ACHN (cell line): ENCODE results near the gene CNTF.

Experiments used
- DNase-seq: peaks from one replicate; pipeline ENCODE4 v3.0.0-alpha.2; 2015
- in situ Hi-C: cut with HindIII; loops from 2 replicates; pipeline ENCODE4 v1.10.0; 2017; ENCODE audit warnings: low sequenced_read_pairs, low pct_ligation_motif_present, low pct_unique_long_range_greater_than_20kb

Gene CNTF

DNA sequence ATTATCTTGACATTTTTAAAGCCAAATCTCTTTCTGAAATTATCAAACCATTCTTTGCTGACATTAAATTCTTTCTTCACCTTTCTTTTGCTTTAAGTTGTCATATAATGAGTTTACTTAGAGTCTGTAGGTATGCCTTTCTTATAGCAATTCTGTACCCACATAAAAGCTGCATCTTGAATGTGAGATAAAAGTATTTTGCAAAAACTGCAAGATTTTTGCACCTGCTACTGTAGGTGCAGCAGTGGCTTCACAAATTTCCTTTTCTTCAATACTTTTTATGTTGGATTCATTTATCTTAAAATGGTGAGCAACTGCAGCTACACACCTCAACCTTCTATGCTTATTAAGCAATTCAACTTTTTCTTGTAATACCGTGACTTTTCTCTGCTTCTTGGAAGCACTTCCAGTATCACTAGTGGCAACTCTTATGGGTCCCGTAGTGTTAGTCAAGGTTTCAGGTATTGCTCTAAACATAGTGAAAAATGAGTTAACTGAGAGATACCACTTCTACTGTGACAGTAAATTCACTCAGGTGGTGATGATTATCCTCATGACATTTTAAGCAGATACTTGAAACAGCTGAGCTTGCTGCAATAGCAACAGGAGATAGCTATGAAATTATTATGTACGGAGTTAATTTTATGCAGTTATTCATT is 24.9 kb upstream of the CNTF start:
- in situ Hi-C loops, result no loop called here
- DNase-seq, result no peak

DNA sequence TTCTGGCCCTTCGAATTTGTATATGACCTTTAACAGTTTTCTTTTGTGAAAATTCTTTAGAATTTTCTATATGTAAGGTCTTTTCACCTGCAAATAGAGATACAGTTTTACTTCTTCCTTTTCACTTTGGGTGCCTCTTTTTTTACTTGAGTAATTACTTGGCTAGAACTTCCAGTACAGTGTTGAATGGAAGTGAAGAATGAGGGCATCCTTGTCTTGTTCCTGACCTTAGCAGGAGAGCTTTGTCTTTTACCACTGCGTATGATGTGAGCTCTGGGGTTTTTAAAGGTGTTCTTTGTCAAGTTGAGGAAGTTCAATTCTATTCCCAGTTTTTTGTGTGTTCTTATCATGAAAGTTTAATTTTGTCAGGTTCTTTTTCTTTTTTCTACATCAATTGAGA is 22.0 kb upstream of the CNTF start:
- in situ Hi-C loops, result no loop called here
- no peak for DNase-seq

DNA sequence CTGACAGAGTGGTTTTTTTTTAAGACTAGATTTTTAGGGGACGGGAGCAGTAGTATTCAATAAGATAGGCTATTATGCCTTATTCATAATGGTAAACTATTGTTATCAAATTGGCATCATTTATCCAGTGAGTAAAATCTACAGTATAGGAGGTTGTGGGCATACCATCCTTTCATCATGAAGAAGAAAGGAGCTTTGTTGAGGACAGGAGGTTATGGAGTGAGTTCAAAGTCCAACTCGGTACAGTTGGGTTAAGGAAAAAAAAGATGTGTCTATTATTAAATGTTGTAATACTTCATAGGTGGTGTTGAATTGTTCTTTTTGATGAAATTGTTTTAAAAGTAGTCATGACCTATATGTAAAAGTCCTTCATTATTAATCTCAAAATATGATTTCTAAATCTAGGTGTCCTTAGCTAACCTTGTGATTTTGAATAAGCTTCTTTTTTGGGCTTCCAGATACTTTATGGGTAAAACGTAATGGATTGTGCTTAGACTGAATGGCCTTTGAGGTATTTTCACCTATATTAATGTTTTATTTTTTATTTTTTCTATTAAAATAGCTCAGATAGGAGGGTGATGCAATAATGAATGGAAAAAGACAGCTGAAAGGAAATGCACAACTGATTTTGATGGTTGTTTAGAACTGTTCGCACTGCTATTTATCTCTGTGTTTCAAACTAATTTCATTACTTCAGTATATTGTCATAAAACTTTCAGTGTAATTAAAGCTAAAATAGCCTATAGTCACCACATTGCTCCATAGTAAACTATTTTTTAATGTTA is 15.3 kb upstream of the CNTF start:
- DNase-seq, result no peak

DNA sequence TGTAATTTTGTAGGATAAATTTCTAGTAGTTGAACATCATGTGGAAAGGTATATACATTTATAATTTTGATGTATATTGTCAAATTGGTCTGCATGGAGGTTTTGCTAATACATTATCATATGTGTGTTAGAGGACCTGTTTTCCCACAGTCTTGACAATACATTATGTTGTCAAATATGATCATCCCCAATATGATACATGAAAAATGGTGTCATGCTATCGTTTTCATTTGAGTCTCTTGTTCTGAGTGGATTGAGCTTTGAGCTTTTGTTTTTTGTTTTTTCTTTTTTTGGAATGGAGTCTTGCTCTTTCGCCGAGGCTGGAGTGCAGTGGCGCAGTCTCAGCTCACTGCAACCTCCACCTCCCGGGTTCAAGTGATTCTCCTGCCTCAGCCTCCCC is 14.1 kb upstream of the CNTF start:
- in situ Hi-C loops, result no loop called here
- DNase-seq, result no peak

More for the DNA sequence above, 15.3 kb upstream of the CNTF start:
- in situ Hi-C loops, result no loop called here

DNA sequence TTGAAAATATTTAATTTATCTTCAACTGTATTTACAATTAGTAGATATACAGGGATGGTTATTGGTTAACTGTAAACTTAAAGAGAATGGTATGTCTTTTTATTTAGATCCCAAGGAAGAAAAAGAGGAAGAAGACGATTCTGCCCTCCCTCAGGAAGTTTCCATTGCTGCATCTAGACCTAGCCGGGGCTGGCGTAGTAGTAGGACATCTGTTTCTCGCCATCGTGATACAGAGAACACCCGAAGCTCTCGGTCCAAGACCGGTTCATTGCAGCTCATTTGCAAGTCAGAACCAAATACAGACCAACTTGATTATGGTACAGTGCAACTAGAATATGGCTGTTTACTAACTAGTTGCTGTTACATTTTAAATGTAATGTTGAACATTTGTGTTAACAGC is 12.7 kb upstream of the CNTF start:
- in situ Hi-C loops, result no loop called here
- no peak for DNase-seq

DNA sequence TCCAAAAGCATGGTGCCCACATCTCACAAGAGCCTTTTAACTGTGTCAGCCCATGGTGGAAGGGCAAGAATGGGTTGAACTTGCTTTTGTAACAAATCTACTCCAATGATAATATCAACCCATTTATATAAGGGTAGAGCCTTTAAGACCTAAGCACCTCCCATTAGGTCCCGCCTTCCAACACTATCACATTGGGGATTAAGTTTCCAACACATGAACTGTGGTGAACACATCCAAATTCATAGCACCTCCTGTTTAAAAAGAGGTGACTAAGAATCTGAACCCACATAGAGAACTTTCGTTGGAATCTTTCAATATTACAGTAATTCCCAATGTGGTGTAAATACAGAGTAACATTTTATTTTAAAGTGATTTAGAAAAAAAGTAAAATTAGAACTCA is 9.2 kb upstream of the CNTF start:
- no peak for DNase-seq
- in situ Hi-C loops, result no loop called here

DNA sequence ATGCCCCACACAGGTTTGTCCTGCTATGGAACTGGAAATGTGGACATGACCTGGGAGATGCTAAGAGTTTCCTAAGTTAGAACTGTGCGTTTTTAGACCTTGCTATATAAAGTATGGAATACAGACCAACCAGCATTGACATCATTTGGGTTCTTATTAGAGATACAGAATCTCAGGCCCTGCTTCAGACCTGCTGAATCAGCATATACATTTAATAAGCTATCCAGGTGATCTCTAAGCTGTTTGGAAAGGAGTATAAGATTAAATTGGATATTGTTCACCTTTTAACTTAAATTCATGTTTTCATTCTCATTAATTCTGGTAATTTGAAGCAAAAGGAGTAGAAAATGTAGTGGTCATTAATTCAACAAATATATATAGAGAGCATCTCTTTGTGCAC is 6.9 kb upstream of the CNTF start:
- DNase-seq, result no peak
- in situ Hi-C loops, result no loop called here

DNA sequence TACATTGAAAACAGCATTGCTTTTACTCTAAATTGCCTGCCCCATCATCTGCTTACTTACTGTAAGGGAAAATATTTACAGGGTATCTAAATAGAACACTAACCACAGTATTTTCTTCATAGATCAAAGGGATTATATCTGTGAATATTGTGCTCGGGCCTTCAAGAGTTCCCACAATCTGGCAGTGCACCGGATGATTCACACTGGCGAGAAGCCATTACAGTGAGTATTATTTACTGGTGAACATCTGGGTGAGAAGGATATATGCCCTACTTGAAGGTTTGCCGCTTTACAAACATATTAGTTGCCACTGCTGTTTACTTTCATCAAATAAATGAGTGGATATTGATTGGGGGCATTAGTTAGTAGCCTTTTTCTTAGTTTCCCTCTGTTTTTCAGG is 5.9 kb upstream of the CNTF start:
- in situ Hi-C loops, result no loop called here

DNA sequence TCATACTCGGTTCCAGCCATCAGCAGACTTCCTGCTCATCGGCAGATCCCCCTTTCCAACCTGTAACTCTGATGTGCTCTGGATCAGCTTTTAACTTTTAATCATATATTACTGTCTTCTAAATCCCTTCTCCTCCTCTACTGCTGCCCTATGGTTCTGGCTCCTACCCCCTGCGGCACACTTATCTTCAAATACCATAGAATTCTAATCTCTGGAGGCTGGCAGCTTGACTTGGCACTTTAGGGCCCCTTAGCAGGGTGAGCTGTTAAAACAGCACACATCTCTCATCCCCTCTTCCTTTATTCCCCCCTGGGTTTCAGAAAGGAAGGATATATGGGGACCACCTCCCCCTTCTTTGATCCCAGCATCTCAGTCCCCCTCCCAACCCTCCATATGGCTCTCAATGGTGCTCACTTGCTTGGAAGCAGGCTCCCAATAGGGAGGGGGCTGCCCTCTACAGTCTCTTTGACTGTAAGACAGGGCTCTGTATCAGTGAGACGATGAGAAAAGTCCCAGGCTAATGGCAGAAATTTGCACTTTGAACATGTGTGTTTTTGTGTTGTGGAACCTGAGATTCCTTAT is 4.4 kb upstream of the CNTF start:
- no peak for DNase-seq
- in situ Hi-C loops, result no loop called here

More for the DNA sequence above, 5.9 kb upstream of the CNTF start:
- DNase-seq, result peak; percentile 58

DNA sequence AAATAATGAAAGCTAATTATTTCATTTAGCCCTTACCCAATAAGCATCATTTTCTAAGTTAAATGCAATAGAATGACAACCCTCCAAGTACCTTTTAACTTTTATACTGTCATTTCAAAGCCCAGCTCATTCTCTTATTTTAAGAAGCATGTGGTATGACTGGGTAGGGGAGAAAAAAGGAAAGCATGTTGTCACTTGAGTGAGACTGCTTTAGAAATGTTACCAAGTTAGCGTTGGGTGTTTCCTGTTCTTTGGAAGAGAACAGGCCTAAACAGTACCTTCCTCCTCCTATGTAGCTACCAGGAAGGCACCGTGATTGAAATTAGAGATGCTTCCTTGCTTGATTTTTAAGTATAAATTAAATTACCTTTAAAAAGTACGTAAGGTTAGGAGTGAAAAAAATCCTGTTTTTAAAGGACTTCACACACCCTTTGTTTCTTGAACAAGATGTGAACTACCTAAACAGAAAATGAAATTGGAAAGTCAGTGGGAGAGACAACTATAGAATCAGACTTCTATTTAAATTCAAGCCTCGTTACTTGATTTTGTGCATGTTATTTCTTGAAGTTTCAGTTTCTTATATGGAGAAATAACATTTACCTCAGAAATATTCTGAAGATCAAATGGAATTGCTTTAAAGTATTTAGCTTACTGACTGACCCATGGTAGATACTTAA is 741 bp upstream of the CNTF start:
- DNase-seq, result no peak
- in situ Hi-C loops, result no loop called here

DNA sequence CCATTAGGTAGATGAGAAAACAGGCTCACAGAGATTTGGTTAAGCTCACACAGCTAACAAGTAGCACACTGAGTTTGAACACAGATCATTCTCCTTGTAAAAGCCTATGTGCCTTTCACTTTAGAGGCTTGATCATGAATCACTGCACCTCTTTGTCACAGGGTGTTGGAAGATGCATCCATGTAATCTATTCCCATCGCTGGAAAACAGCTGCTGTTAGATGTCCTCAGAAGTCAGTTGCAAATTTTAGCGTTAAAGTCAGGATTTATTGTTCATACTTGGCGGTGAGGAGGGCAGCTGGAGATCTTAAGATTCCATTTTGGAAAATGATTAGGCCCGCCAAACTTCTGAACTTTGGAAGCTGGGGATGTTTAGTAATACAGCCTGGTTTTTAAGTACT is 2.6 kb downstream of the CNTF start:
- no peak for DNase-seq
- in situ Hi-C loops, result no loop called here

DNA sequence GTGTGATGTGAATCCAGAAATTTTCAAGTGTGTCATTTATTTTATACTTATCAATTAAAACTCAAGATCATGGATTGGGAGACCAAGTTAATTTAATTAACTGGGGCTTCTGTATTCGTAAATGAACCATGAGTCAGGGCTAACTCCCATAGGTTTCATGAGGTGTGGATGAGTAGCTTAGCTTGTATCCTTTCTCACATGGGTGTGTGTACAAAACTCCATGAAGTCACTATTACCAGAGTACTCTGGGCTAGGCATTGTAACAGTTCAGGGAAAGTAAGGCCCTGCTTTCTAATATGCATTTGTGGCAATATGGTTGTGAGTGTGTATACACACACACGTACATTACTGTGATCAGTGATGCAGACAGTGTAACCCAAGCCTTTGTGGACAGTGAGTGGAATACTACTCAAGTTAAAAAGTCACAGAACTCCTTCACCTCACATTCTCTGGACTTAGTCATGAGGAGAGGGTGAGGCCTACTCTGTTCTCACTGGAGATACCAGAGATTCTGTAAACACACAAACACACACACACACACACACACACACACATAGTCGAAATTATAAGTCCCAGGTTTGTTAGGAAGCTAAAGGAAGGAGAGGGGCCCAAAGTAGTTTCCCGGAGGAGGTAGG is 3.5 kb downstream of the CNTF start:
- in situ Hi-C loops, result no loop called here

DNA sequence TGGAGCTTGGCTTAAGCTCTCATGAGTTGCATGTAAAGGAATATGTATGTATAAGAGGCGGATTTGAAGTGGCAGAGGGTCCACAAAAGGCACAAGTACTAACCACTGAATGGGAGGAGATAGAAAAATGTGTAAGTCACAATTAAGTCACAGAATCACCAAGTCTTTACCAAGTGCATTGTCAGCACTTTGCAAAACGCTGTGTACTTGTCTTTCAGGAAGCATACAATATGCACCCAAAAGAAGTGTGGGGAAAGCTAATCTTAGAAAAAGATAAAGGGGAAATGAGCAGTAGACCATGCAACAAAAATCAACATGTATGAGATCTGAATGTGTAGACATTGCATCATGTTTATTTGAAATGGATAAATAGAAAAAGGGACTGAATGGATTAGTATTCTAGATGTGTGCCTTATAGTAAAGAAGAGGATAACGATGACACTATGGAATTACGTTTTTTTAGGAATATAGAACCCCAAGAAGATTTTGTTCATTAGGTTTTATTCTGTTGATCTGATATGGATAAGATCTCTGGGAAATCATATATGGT is 4.5 kb downstream of the CNTF start:
- no peak for DNase-seq
- in situ Hi-C loops, result no loop called here

More for the DNA sequence above, 3.5 kb downstream of the CNTF start:
- peak; percentile 89 for DNase-seq

DNA sequence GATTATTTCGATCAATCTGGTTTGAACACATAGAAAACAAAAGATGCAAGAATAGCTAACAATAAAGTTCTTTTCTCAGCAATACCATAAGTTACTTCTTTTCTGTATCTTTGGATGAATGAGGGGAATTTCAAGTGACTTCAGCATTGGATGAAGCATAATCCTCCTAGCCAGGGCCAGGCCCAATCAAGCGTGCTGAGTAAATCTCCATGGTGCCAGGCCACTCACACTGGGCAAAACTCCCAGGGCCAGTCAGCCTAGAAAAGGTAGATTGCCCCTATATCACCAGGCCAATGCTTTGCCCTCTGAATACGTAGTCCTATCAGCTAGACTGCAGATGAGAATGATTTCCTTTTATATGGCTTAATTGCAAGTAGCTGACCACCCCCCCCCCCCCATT is 6.0 kb downstream of the CNTF start:
- in situ Hi-C loops, result no loop called here
- DNase-seq, result peak; percentile 82

DNA sequence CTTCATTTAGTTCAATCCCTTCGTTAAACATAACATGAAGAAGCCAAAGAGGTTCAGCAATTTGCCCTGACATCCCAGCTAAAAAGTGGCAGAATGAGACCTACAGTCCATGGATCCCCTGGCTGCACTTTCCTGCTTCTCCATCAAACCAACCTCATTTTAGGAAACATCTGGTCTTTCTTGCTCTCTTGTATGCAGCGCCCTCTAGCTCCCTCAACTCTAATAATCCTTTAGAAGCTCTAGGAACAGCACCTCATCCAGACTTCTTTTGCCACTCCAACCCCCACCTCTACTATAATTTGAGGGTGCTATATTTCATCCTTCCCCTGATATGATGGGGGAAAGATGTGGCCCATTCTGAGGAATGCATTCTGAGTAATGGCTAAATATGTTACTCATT is 7.4 kb downstream of the CNTF start:
- peak; percentile 56 for DNase-seq
- in situ Hi-C loops, result no loop called here

DNA sequence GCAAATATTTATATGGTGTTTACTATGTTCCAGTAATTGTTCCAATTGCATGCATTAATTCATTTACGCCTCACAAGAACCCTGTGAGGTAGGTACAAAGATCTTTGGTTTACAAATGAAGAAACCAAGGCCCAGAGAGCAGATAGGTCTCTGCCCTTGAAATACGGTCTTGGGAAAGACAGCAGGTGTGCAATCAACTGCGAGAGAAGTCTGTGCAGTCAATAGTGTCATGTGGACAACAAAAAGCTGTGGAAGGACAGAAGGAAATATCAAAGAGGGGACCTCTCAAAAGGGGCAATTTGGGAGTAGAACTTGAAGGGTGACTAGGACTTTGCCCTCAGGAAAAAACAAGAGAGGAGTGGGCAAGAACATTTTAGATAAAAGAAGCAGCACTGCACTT is 8.9 kb downstream of the CNTF start:
- DNase-seq, result no peak
- in situ Hi-C loops, result no loop called here

DNA sequence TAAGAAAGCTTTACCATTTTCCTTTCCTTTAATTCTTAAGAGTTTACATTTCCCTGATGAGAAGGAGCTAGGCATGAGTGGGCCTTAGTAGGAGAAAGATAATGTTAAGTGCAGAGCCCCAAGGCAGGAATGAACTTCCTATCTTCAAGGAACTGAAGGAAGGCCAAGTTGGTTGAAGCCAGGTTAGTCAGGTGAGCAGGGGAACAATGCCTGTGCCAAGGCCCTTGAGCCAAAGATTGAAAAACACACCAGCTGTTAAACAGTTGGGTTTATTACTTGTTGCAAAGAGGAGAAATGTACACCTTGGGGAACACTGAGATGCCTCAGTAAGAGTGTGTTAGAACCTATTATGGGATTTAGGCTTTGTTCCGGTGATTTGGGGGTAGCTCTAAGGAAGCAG is 10.0 kb downstream of the CNTF start:
- no peak for DNase-seq
- in situ Hi-C loops, result no loop called here

DNA sequence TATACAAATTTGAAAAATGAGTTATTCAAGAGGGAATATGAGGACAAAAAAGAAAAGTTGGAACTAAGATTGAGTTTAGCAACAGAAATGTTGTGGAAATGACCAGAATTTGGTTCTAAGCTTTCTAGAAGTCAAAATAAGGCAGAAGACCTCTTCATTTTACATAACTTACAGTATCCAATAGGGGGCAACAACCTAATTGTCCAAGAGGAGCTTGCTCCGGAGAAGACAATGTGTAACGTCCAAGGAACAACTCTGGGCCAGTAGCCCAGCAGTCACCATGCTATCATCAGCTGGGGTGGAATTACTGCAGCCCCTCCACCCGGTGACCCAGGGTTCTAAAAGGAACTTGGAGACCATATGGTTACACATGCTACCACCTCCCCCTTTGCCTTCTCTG is 14.1 kb downstream of the CNTF start:
- no peak for DNase-seq
- in situ Hi-C loops, result no loop called here

DNA sequence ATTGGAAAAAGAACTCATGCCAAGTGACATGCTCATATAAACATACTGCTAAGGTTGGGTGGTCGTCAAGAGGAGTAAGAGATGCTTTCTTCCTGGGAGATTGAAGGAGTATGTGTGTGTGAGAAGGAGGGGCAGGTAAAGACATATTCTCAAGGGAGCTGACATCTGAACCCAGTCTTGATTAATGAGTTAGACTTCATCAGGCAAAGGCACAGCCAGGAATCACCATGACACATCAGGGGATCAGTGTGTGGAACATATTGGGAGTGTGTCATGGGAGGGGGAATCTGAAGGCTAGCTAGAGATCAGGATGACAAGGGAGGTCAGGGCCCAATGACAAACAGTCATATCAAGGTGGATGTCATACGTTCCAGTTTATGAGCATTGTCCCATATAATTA is 14.9 kb downstream of the CNTF start:
- no peak for DNase-seq
- in situ Hi-C loops, result no loop called here
